ENCODE measurements around the gene ARHGEF11.

- TF ChIP-seq ZNF146 (CRISPR knock-in tag; IDR thresholded peaks at IDR 0.05; ENCODE audit: unreplicated experiment) (no peak), ELK1 (CRISPR knock-in tag; IDR thresholded peaks at IDR 0.05) (no peak), RREB1 (CRISPR knock-in tag; IDR thresholded peaks at IDR 0.05) (no peak), TAF1 (IDR thresholded peaks at IDR 0.05; ENCODE audit: control insufficient read depth, extremely low read depth, insufficient read depth, low read length, severe bottlenecking) (no peak), NRF1 (conservative IDR thresholded peaks at IDR 0.05 in 1 of 2, IDR thresholded peaks at IDR 0.05 in 1 of 2) (no peak), POLR2AphosphoS5 (IDR thresholded peaks at IDR 0.05; ENCODE audit: control insufficient read depth, insufficient read depth, low read depth, low read length) (no peak), NR0B1 (IDR thresholded peaks at IDR 0.05; ENCODE audit: partially characterized antibody) (no peak), TRIM24 (IDR thresholded peaks at IDR 0.05) (no peak)
Measured at GRCh38 chr1:156987715-156988114, 57.8 kb downstream of the ARHGEF11 start.

All from K562 (cell line).